GM18511 (cell line): ENCODE results near the gene GNB1L.
"Not testable (repeated sequence)": the region's sequence is repeated elsewhere in the genome, so short reads cannot be mapped to it uniquely, and the experiment has no call there.

Experiments
- ATAC-seq: cut with Tn5 transposase; IDR thresholded peaks from one replicate; pipeline ENCODE4 v1.9.1; 2021; ENCODE audit warnings: mild to moderate bottlenecking, moderate library complexity; ENCODE audit not compliant: unreplicated experiment

The GNB1L gene

DNA sequence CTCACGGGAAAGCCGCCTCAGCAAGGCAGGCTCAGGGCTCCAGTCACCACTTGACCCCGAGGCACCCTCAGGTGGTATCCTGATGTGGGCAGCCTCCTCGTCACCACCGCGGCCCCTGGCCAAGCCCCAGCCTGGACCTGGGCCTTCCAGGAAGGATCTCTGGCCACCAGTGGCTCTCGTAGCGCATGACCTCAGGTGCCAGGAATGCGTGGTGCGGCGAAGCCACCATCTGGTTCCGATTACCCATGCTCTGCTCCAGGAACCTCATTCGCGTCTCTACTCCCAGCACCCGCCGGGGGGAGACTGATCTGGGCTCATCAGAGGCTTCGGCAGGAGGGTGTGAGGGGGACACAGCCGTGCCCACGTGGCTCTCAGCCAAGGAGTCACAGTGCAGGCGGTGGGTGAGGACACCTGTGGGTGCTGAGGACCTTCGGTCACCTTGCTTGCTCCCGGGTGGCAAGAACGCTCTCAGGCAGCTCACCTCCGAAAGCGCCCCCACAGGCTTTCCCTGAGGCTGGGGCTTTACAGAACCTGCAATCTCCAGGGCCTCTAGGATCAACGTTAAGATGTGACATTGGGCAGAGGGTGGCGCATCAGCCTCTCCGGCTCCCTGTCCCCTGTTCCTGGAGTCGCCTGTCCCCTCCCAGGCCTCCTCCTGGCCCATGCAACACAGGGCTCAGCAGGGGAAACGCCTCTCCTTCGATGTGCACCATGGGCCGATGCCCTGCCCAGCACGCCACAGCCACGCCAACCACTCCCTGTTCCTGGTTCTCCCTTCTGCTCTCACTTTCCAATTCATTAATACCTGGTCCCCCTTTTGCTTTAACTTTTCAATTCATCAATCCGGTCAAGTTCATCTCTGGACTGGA is 55.1 kb downstream of the GNB1L start:
- no peak for ATAC-seq

DNA sequence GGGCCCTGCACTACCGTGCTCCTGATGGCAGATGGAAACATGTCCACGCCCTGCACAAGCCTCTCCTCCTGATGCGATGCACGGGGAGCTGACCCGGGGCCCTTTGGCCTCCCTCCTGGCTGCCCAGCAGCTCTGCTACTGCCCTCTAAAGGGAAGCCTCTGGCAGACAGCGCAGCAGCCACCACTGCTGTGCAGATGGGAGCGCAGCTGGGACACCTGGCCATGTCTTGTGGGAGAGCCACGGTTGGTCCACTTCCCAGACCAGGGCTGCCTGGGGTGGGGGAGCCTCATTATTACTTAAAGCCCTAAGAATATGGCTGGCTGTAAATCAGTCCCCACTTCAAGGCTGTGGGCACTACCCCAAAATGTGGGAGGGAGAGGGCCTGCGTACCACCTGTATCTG is 55.8 kb downstream of the GNB1L start:
- ATAC-seq, result no peak

DNA sequence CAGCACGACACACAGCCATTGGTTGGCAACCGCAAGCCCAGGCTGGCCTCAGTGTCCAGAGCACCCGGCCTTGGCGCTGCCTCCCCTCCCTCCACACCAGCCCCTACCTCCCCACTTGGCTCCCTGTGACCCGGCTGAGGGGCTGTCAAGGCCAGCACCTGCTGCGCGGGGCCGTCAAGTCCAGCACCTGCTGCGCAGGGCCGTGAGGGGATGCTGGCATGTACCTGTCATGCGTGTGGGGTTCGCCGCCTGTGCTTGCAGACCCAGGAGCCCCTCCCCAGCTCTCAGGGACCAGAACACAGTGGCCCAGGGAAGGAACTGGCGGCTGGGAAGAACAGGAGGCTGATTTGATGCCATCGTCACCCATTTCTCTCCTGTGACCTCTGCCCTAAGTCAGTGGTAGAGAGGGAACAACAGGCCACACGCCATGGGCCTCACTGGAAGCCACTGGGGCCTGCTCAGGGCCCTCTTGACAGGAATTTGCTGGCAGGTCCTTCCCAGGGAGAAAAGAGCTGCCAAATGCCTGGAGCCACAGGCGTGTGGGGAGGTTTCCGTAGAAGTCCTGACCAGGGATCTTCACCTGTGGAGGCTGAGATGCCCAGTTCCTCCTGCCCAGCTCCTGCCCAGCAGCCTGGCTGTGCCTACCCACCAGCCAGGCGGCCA is 56.5 kb downstream of the GNB1L start:
- ATAC-seq, result no peak

DNA sequence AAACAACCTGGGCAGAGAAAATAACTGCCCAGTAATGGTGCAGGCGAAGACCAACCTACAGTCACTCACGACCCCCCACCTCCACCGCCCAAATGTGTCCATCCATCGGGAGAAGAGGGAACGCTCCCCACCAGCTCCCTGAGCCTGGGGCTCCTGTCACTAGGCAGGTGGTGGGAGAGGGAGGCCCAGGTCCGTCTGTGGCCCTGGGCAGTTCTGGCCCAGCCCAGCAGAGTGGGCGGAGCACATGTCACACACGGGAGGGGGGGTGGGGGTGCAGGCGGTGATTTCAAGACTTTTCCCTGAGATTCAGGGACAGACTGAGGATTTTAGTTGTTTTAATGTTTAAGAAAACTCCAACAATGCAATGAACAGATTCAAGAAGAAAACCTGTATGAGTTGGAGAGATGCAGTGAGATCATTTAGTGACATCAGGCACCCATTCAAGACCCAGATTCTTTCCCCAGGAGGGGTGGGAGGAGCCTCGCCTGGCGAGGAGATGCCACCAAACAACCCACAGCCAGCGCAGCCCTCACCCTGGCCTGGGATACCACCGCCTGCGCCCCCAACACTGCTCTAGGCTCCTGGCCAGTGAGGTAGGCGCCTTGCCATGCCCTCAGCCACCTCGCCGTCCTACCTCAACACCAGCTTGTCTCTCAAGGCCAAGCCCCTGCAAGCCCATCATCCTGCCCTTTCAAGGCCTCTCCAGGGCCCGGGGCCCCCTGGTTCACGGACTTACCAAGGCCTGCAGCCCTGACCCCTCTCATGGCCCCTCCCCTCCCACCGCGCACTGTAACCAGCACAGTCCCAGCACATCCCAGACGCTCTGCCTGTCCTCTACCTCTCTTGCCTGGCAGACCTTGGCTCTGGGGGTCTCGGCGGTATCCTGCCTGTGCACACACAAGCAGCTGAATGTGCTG is 57.3 kb downstream of the GNB1L start:
- no peak for ATAC-seq

DNA sequence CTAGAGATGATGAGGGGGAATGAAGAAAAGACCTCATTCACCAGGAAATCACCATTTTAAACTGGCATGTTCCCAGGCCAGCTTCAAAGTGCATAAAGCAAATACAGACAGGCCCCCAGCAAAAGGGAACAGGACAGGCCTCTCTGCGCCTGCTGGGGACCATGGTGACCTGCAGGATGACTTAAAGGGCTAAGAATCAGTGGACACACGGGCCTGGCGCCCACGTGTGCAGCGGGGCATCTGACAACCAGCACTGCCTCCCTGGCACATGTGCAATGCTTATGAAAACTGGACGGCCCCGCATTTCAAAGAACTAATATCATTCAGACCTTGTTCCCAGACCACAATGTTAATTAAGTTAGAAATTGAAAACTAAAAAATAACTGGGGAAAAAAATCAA is 58.5 kb downstream of the GNB1L start:
- no peak for ATAC-seq

DNA sequence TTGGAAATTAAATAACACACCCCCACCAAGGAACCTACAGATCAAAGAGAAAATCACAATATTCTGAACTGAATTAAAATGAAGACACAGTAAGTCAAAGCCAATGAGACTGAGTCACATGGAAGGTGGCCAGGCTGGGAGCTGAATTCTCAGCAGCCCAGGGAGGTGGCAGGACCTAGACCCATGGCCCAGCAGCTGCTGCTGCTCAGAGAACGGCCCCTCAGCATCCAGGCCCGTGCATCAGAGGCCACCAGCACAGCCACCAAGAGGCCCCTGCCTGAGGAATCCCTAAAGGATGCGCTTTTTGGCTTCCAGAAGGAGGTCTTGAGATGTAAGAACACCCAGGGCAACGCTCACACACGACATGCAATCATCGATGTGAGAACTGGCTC is 59.1 kb downstream of the GNB1L start:
- ATAC-seq, result no peak

DNA sequence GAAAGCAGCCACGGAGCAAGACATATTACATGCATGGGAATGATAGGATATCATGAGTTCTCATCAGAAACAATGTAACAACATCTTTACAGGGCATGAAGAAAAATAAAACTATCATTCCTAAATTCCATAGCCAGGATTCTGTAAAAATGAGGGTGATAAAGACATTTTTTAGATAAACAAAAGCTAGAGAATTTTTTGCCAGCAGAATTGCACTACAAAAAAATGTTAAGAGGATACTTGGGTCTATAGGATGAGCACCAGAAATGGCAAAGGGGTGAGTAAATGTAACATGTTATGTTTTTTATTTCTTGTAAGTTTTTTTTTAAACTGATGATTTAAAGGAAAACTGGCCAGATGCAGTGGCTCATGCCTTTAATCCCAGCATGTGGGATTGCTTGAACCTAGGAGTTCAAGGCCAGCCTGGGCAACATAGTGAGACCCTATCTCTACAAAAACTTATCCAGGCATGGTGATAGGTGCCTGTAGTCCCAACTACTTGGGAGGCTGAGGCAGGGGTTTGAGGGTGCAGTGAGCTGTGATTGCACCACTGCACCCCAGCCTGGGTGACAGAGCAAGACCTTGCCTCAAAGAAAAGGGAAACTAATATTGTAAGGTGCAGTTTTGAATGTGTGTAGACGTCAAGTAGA is 60.9 kb downstream of the GNB1L start:
- ATAC-seq, result no peak

DNA sequence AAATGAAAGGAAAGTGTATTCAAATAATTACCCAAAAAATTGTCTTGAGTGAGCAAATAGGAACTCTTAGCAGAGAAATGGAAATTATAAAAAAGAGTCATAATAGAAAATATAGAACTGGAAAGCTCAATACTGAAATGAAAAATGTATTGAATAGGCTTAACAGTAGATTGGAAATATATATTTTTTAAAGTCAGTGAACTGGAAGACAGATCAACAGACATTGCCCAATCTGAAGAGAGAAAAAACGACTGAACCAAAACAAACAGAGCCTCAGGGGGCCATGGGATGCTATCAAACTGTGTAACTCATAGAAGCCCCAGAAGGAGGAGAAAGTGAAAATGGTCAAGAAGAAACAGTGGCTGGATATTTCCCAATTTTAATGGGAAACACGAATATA is 61.5 kb downstream of the GNB1L start:
- ATAC-seq, result no peak

DNA sequence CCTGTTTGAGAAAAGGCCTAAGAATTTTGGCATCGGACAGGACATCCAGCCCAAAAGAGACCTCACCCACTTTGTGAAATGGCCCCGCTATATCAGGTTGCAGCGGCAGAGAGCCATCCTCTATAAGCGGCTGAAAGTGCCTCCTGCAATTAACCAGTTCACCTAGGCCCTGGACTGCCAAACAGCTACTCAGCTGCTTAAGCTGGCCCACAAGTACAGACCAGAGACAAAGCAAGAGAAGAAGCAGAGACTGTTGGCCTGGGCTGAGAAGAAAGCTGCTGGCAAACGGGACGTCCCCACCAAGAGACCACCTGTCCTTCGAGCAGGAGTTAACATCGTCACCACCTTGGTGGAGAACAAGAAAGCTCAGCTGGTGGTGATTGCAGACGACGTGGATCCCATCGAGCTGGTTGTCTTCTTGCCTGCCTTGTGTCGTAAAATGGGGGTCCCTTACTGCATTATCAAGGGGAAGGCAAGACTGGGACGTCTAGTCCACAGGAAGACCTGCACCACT is 62.2 kb downstream of the GNB1L start:
- ATAC-seq, result not testable (repeated sequence)

DNA sequence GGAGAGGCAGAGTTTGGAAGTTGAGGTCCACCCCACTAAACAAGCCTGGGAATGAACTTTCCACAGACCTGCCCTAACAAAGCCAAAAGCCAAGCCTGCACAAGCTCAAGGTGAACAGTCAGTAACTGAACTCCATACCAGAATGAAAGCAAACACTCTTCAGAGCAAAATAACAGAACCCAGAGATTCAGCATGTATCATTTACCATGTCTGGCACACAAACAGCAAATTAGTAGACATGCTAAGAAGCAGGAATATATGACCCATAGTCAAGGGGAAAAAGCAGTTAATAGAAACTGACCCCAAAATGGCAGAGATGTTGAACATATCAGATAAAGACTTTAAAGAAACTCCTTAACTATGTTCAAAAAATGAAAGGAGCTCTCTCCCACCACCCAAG is 62.8 kb downstream of the GNB1L start:
- no peak for ATAC-seq

DNA sequence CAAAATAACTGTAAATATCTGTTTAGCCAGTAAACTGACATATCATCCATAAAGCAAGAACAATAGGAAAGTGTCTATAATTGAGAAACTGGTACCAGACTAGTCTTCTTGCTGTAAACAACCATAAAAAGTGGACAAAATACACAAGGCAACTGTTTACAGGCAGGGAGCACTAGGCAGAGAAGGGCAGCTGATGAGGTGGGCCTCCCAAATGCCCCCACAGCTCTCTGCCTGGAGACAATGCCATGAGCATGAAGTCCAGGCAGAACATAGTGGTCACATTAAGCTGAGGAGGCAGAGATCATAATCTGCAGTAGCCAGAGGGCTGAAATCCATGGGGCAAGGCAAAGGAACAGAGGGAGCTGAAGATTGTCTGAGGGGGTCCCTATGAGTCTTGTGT is 63.4 kb downstream of the GNB1L start:
- ATAC-seq, result no peak

DNA sequence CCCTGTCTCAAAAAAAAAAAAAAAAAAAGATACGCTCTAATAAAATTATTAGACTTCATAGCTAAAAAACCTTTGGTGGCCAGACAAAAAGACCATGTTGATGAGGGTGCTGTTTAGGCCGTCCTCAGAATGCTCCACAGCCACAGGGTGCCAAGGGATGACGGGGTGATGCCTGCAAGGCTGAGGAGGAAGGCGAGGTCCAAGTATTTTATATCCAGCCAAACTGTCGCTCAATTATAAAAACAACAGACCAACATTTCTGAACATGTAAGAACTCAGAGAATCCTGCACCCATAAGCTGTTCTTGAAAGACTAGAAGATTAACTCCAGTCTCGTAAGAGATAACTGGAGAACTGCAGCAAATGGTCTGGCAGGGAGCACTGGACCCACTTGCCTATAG is 64.8 kb downstream of the GNB1L start:
- no peak for ATAC-seq

DNA sequence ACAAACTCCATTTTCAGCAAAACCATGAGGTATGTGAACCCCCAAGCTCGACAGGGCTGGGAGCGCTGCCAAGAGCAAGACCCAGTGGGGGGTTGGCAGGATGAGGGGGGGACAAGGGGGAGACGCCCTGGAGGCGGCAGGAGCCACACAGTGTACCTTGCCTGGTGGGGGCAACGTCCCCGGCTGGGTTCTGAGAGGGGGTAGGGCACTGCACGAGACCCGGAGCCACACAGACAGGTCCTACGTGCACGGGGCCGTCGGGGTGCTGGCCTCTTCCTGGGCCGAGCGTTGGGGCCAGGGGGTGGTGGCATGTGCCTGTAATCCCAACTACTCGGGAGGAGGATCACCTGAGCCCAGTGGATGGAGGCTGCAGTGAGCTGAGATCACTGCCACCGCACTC is 65.3 kb downstream of the GNB1L start:
- no peak for ATAC-seq

DNA sequence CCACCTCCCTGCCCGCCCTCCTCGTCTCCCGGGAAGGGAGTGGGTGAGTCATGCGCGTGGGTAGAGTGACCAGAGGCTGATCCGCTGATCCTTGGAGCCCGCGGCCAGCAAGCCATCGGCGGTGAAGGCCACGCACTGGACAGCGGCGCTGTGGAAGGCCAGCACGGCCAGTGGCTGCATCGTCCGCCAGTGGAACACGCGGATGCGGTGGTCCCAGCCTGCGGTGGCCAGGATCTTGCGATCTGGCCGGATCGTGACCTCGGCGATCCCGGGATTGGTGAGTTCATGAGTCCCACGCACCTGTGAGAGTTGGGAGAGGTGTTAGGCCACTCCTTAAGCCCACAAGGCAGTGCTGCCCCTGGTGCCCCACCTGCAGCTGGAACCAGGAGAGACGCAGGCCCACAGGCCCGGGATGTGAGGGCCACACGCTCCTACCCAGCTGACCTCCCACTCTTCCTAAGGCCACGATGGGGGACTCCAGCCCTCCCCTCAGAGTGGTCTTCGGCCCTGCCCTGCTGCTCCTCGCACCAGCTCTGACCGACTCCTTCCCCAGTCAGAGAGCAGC is 65.9 kb downstream of the GNB1L start:
- no peak for ATAC-seq

DNA sequence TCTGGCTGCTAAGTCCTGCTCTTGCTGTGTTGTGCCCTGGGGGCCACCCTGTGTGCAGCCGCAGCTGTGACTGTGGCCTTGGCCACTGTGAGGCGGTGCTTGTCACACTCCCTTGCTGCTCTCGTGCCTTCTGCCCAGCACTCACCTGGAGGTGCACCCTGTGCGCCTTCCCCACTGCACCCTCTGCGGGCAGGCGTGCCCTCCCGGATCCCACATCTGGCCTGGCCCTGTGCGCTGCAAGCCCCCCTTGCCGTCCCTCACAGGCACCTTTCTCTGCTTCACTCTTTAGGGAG is 66.9 kb downstream of the GNB1L start:
- no peak for ATAC-seq

DNA sequence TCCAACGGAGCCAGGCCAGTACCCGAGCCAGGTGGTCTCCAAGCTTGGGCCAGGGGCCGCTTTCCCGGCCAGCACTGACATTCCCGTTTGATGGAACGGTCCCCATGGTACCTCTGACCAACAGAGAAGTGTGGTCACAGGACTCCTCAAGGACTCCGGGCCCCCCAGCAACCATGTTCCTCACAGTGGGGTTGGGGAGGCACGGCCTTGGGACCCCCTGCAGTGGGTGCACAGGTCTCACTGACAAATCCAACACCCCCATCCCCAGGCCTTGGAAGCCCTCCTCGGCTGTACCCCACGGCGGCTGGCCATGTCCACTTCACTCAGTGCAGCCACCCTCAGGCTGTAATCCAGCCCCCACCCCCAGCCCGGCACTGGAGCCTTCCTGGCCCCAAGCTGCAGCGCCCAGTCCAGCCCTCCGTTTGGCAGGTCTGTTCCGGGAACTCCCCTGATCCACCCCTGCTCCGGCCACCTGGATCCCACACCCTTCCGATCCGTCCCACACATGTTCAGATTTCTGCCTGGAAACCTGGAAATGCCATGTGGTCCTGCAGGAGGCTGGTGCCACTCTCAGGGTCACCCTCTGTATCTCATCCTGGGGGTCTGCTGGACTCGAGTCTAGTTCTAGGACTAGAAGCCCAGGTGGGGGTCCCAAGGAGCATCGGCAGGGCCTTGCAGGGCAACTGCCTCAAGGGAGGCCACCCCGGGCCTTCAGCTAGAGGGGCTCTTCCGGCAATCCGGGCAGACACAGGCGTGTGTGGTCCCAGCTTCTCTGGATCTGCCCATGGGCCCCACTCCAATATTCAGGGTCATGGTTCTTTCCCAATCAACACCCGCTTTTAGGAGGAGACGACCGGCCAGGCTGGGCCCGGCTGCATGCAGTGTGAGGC is 67.5 kb downstream of the GNB1L start:
- ATAC-seq, result no peak

DNA sequence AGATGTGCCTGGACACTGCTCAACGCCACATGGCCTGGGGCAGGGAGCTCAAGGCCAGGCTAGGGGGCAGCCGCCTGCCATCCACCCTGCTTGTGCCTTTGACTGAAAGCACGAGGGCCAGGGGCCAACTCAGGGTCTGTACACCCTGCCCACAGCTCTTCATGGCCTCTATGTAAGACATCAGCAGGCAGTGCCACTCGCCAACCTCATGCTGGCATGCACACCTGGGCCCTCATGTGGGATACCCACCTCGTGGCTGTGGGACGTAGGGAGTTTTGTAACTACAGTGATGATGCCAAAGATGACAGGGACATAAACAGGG is 68.4 kb downstream of the GNB1L start:
- no peak for ATAC-seq

DNA sequence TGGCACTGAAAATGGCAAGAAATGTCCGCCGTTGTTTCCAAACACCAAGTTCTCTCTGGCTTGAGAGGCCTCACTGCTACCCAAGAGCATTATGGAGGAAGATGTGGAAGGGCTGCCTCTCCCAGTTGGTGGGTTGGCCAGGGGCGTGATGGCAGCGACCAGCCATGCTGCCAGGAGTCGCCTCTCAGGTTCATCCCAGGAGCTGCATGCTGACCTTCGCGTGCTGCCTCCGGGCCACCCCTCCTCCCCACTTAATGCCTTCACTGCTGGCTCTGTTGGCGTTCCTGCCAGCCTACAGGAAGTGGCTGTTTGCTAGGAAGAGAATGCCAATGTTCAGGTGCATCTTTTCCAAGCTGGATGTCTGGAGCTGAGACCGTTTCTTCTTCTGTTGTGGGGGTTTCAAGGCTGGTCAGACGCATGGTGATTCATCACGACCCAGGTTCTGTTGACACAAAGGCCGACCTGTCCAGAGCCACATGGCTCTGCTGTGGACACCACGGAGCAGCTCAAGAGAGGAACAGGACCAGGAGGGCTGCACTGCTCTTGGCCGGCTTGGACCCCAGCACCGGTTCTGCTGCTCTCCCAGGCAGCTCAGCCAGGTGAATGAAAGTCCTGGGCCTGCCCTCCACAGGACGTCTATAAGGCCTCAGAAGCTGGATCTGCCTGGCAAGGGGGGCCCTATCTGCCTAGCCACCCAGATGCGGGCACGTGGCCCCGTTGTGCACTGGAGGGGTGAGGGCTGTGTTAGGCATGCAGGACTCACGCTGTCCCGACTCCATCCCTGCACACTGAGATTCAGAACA is 69.0 kb downstream of the GNB1L start:
- no peak for ATAC-seq
